Mucosa of stomach (tissue), 1 donor: ENCODE results near the gene DPF3.

Experiments
- H3K27me3 ChIP-seq: one replicate; pipeline ENCODE4 v1.7.0; 2013; ENCODE audit warnings: mild to moderate bottlenecking, low read length; ENCODE audit not compliant: control insufficient read depth, insufficient read depth
- H3K36me3 ChIP-seq: one replicate; pipeline ENCODE4 v1.7.0; 2013; ENCODE audit warnings: low read length; ENCODE audit not compliant: control insufficient read depth, insufficient read depth
- H3K4me1 ChIP-seq: one replicate; pipeline ENCODE4 v1.7.0; 2013; ENCODE audit warnings: mild to moderate bottlenecking, low read length; ENCODE audit not compliant: control insufficient read depth, insufficient read depth
- H3K4me3 ChIP-seq: one replicate; pipeline ENCODE4 v1.7.0; 2013; ENCODE audit warnings: low read length
- H3K9ac ChIP-seq: one replicate; pipeline ENCODE4 v1.7.0; 2013; ENCODE audit warnings: mild to moderate bottlenecking, low read length, moderate library complexity
- H3K9me3 ChIP-seq: one replicate; pipeline ENCODE4 v1.7.0; 2013; ENCODE audit warnings: mild to moderate bottlenecking, low read length, moderate library complexity; ENCODE audit not compliant: control insufficient read depth
- donor health status: Pancreatic carcinoma.

The DPF3 gene

DNA sequence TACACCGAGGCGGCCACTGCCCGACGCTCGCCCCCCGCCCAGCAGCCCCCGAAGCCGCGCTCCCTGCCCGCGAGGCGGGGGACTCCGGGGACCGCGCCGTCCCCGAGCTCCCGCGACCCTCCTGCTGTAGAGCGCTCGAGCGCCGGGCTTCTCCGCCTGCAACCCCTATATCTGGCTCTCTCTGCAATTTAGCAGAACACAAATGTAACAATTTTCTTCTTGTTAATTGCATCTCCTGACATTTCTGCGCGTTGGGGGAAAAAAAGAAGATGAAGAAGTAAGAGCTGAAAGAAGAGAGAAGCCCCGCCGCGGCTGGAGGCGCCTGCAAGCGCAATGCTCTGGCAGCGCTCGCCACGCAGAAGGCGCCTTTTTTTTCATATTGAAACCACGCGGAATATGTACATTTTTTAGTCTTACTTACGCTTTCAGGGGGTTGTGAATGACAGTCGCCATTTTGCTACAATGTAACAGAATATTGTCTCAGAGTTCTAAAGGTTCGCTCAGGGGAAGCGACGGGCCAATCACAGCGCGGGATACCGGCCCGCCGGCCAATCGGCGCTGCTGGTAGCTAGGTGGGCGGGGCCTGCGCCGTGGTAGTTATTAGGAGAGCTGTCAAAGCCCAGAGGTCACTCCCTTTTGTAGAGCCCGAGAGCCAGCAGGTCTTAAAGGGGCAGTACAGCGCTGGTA is at the start of gene DPF3:
DPF3 (minus strand) TSS at position 466 of the 687 bp plus-strand sequence; CDS start at position 453, 13 bp downstream.
- peaks cover 10% of the 10 kb centered on the region for H3K4me1 ChIP-seq
- no peaks in the 10 kb centered on the region for H3K9me3 ChIP-seq
- peak within 1 kb of the TSS; percentile 50 for H3K9ac ChIP-seq
- H3K4me3 ChIP-seq: peak within 1 kb of the TSS; percentile 28
- H3K27me3 ChIP-seq: peaks cover 44% of the 10 kb centered on the region
- no peaks in the 10 kb centered on the region for H3K36me3 ChIP-seq

DNA sequence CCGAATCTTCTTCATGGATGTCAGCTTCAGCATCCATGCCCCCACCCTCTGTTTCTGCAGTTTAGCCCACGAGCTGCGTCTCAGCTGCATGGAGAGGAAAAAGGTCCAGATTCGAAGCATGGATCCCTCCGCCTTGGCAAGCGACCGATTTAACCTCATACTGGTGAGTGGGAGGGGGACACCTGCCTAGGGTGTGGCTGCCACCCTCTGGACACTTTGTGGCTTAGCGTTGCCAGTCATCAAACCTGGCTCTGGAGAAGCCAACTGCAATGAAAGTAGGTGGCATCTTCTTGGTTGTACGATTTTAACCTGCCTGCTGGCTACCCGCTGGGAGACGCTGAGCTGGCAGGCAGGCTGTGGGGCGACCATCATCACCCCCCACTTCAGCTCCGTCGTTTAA is 49.0 kb upstream of the DPF3 start:
- H3K9ac ChIP-seq: no peak overlapping the region
- no peaks in the 10 kb centered on the region for H3K9me3 ChIP-seq
- H3K27me3 ChIP-seq: no peaks in the 10 kb centered on the region
- no peak overlapping the region for H3K4me3 ChIP-seq
- H3K4me1 ChIP-seq: no peaks in the 10 kb centered on the region
- peaks cover 7% of the 10 kb centered on the region for H3K36me3 ChIP-seq

DNA sequence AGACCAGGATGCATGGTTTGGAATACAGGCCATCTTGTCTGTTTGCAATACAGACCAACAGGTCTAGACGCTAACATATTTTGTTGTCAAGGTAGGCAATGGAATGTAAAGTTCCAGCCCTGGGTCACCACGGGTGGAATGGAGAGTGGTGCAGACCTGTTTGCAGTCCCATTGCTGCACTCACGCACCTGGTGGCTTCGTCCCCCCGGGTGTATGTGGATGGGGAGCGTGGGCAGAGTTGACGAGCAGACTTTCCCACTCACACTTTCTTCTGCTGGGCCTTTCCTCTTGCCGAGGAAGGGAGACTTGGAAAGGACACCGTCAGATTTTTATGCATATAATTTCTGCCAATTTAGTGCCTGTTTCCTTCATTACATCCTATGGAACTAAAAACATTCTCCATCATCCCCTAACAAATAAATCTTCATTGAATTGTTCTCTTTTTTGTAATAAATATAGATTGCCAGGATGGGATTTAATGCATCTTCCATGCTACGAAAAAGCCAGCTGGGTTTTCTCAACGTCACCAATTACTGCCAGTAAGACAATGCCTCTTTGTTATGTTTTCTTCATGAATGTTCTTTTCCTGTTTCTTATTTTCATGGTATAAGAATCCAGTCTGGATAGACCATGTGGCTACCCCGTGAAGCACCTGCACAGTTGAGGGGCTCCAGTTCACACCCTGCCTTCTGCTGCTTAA is 47.5 kb upstream of the DPF3 start:
- Histone ChIP-seq H3K9me3 (no peaks in the 10 kb centered on the region), H3K36me3 (peaks cover 7% of the 10 kb centered on the region), H3K4me1 (no peaks in the 10 kb centered on the region), H3K4me3 (no peak overlapping the region), H3K27me3 (no peaks in the 10 kb centered on the region), H3K9ac (no peak overlapping the region)

DNA sequence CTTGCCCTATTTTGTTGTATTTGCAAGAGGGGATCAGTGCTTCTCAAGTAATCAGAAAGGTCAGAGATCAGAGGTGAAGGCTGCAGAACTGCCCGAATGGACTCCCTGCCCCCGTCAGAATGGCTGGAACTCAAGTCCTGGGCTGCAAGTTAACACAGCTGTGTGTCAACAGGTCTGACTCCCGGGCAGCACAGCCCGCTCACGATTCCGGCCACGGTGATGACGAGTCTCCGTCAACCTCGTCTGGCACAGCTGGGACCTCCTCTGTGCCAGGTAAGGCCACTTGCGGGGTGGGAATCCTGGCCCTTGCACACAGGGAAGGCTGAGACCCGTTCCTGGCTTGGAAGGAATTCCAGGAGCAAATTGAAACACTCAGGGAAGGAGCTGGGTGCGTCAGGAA is 45.7 kb upstream of the DPF3 start:
- Histone ChIP-seq H3K36me3 (peaks cover 7% of the 10 kb centered on the region), H3K9me3 (no peaks in the 10 kb centered on the region), H3K9ac (no peak overlapping the region), H3K4me1 (no peaks in the 10 kb centered on the region), H3K4me3 (no peak overlapping the region), H3K27me3 (no peaks in the 10 kb centered on the region)

DNA sequence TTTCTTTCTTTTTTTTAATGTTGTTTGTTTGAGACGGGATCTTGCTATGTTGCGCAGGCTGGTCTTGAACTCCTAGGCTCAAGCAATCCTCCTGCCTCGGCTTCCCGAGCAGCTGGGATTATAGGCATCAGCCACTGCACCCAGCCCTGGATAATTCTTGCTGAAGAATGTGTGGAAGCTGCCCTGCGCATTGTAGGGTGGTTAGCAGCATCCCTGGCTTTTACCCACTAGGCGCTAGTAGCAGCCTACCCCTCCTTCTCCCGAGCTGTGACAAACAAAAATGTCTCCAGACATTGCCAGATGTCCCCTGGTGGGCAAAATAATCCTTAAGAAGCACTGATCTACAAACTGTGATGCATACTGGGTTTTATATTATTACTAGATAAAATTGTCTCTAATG is 39.0 kb upstream of the DPF3 start:
- no peaks in the 10 kb centered on the region for H3K36me3 ChIP-seq
- no peaks in the 10 kb centered on the region for H3K27me3 ChIP-seq
- no peaks in the 10 kb centered on the region for H3K9me3 ChIP-seq
- H3K4me3 ChIP-seq: no peak overlapping the region
- no peak overlapping the region for H3K9ac ChIP-seq
- no peaks in the 10 kb centered on the region for H3K4me1 ChIP-seq

DNA sequence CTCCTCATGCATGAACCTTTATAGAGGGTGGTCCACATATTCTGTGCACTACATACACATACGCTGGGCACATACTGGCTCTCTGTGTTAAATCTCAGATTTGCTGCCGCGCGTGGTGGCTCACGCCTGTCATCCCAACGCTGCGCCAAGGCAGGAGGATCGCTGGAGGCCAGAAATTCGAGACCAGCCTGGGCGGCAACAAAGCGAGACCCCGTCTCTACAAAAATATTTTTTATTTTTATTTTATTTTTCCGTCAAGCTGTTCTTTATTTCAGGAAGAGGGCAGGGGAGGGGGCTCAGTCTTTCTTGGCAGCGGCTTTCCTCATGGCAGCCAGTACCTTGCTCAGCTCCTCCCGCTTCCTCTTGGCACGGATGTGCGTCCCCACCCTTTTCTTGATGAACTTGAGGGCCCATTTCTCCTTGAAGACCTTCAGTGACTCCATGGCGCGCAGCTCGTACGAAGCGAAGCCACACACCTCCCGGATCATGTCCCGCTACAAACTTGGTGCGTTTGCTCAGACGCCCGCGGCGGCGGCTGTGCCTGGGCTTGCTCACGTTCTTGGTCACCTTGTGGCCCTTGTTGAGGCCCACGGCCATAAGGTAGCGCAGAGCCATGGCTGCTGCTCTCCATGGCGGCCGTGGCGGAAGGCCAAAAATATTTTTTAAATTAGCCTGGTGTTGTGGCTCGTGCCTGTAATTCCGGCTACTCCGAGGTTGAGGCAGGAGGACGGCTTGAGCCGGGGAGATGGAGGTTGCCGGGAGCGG is 35.6 kb upstream of the DPF3 start:
- Histone ChIP-seq H3K27me3 (no peaks in the 10 kb centered on the region), H3K36me3 (no peaks in the 10 kb centered on the region), H3K4me1 (peaks cover 7% of the 10 kb centered on the region), H3K9me3 (no peaks in the 10 kb centered on the region), H3K9ac (no peak overlapping the region), H3K4me3 (no peak overlapping the region)

DNA sequence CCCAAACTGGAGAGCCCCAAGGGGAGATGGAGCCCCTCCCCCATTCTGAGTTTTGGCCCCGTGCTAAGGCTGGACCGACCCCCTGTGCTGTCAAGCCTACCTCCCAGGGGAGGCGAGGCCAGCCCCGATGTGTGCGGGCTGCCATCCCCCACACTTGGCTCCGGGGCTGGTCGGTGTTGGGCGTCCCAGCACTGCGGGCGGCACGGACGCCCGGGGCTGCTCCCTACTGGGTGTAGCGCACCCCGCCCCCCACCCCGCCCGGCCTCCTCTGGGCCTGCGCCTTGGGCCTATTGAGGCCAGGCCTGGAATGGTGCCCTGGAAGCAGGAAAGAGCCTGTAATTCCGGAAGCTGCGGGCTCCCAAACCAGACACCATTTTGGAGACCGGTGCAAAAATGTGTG is 35.0 kb upstream of the DPF3 start:
- Histone ChIP-seq H3K36me3 (no peaks in the 10 kb centered on the region), H3K4me1 (peaks cover 10% of the 10 kb centered on the region), H3K27me3 (no peaks in the 10 kb centered on the region), H3K9ac (no peak overlapping the region), H3K9me3 (no peaks in the 10 kb centered on the region), H3K4me3 (no peak overlapping the region)

DNA sequence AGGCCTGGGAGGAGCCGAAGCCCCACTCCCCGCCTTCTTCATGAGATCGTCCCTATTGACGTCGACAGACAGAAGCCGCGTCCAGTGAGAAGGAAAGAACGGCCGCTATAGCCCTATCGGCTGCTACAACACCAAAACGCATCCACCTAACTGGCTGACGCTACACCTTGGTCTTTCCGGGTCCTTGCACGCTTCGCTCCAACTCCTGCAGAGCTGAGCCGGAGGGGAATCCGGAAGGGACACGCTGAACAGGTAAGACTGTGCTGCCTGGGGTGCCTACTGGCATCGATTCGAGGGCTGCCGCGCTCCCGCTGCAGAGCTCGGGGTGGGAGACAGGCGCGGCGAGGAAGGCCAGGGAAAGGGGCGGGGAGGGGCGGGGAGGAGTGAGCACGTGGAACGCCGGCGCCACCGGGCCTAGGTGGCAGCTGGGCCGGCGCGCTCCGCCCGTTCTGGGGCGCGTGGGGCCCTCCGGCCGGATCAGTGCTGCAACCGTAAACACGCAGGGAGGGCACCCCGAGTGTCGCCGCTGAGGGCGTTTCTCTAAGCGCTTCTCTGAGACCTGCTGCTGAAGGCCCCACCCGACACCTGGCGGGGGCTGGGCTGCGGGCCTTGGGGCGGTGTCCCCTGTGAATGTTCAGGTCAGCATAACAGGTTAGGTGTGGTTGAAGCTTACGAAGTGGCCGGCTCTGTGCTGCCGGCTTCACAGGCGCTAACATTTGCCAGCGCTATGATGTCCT is 32.6 kb upstream of the DPF3 start, which contains the start of gene DCAF4:
DCAF4 (plus strand) TSS at position 173 of the 737 bp plus-strand sequence. CDS start 11,515 bp downstream, outside the sequence.
- Histone ChIP-seq H3K27me3 (no peaks in the 10 kb centered on the region), H3K4me1 (peaks cover 10% of the 10 kb centered on the region), H3K36me3 (no peaks in the 10 kb centered on the region), H3K9ac (peak within 1 kb of the TSS; percentile 89), H3K9me3 (no peaks in the 10 kb centered on the region), H3K4me3 (peak within 1 kb of the TSS; percentile 97)

DNA sequence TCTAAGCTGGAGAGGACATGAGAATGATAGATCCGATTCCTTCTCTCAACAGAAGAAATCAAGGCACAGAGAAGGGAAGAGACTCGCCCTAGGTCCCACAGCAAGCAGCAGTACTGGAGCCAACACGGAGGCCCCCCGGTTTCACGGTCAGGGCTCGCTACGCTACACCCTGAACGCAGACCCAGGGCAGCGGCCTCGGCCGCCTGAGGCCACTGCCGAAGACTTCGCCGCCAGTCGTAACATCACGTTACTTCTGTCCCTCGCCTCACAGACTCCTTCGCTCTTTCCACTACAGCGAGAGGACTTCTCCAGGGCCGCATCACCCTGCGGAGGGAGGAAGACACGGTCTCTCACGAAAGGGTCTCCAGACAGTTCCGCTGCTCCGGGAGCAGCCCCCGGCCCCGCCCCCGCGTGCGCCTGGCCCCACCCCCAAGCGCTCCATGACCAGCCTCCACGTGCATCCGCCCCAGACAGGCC is 32.0 kb upstream of the DPF3 start:
- peaks cover 10% of the 10 kb centered on the region for H3K4me1 ChIP-seq
- H3K4me3 ChIP-seq: peak overlapping the region; percentile 97
- H3K9me3 ChIP-seq: no peaks in the 10 kb centered on the region
- H3K27me3 ChIP-seq: no peaks in the 10 kb centered on the region
- no peaks in the 10 kb centered on the region for H3K36me3 ChIP-seq
- no peak overlapping the region for H3K9ac ChIP-seq

DNA sequence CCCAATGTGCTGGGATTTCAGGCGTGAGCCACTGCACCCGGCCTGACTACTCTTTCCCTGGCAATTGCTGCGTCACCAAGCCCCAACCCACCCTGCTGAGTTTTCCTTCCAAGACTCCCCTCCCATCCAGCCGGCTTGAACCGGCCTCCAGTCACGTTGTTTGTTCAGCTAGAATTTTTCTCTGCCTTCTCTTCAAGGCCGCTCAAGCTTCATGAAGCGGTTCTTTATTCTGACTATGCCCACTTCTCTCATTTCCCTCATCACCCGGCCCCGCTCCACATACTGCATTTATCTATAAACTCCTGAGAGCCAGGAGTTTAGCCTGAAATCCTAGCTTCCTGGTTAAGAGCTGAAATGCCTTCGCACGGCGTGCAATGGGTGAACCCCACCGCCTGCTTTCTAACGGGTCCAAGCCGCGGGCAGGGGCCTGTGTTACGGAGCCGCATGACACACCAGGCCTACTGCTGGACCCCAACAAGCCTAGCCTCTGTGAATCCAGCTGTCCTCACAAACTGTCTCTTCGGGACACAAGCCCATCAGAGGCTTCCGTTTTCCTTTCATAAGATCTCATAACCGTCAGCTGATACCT is 31.4 kb upstream of the DPF3 start:
- Histone ChIP-seq H3K36me3 (no peaks in the 10 kb centered on the region), H3K9ac (no peak overlapping the region), H3K4me1 (peaks cover 10% of the 10 kb centered on the region), H3K9me3 (no peaks in the 10 kb centered on the region), H3K4me3 (no peak overlapping the region), H3K27me3 (no peaks in the 10 kb centered on the region)

DNA sequence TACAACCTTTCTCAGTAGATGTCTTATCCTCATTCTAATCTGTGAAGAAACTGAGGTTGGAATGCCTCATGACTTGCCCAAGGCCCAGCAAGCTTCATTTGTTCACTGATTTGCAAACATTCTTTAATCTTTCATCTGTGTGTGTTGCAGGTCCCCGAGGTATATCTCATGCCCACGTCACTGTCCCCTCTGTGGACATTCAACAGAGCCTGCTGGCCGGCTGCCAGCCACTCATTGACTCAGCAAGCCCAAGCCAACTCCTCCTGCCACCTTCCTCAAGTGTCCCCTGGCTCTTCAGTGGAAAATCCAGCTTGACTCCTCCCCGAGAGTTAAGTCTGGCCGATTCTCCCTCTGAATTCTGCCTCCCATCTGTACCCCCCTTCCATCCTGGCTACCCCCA is 30.4 kb upstream of the DPF3 start:
- Histone ChIP-seq H3K4me1 (peaks cover 10% of the 10 kb centered on the region), H3K9me3 (no peaks in the 10 kb centered on the region), H3K4me3 (no peak overlapping the region), H3K27me3 (no peaks in the 10 kb centered on the region), H3K36me3 (no peaks in the 10 kb centered on the region), H3K9ac (no peak overlapping the region)
